MM.1S (cell line): ENCODE measurements around the gene KLHL1.

Experiments used
- DNase-seq: peaks from one replicate; pipeline ENCODE4 v3.0.0-alpha.2; 2015
- H2AFZ ChIP-seq: fragments of 300-600 bp; sonication (generic); 2 replicates; pipeline ENCODE4 v1.6.0; 2016; ENCODE audit warnings: antibody characterized with exemption, low read length
- H3F3A ChIP-seq: fragments of 300-600 bp; sonication (generic); 2 replicates; pipeline ENCODE4 v1.6.1; 2016; ENCODE audit warnings: mild to moderate bottlenecking, antibody characterized with exemption, low read length, moderate library complexity, mixed read lengths; ENCODE audit not compliant: insufficient read depth
- H3K27ac ChIP-seq: fragments of 300-600 bp; sonication (generic); 2 replicates; pipeline ENCODE4 v1.5.1; 2016; ENCODE audit warnings: mild to moderate bottlenecking, low read length
- H3K27me3 ChIP-seq: fragments of 300-600 bp; sonication (generic); replicated peaks from 2 replicates; pipeline ENCODE4 v1.6.0; 2016; ENCODE audit warnings: low read length; ENCODE audit not compliant: insufficient read depth
- H3K36me3 ChIP-seq: fragments of 300-600 bp; sonication (generic); replicated peaks from 2 replicates; pipeline ENCODE4 v1.6.1; 2016; ENCODE audit warnings: mild to moderate bottlenecking, low read length, mixed read lengths; ENCODE audit not compliant: insufficient read depth
- H3K4me1 ChIP-seq: fragments of 300-600 bp; sonication (generic); 2 replicates; pipeline ENCODE4 v1.6.1; 2016; ENCODE audit warnings: low read length, mixed read lengths
- H3K4me2 ChIP-seq: fragments of 300-600 bp; sonication (generic); 2 replicates; pipeline ENCODE4 v1.6.0; 2016; ENCODE audit warnings: low read depth, low read length
- H3K4me3 ChIP-seq: fragments of 300-600 bp; sonication (generic); 2 replicates; pipeline ENCODE4 v1.5.1; 2016; ENCODE audit warnings: low read length, mixed read lengths
- H3K79me2 ChIP-seq: fragments of 300-600 bp; sonication (generic); 2 replicates; pipeline ENCODE4 v1.6.1; 2016; ENCODE audit warnings: mixed run types, low read length, mixed read lengths
- H3K9ac ChIP-seq: fragments of 300-600 bp; sonication (generic); 2 replicates; pipeline ENCODE4 v1.6.1; 2016; ENCODE audit warnings: low read length, mixed read lengths
- H3K9me2 ChIP-seq: fragments of 300-600 bp; sonication (generic); replicated peaks from 2 replicates; pipeline ENCODE4 v1.6.1; 2016; ENCODE audit warnings: mild to moderate bottlenecking, low read length, mixed read lengths; ENCODE audit not compliant: insufficient read depth
- H3K9me3 ChIP-seq: fragments of 300-600 bp; sonication (generic); replicated peaks from 2 replicates; pipeline ENCODE4 v1.6.1; 2016; ENCODE audit warnings: mild to moderate bottlenecking, low read length, mixed read lengths; ENCODE audit not compliant: insufficient read depth
- H4K20me1 ChIP-seq: fragments of 300-600 bp; sonication (generic); 2 replicates; pipeline ENCODE4 v1.6.1; 2016; ENCODE audit warnings: mild to moderate bottlenecking, low read length, moderate library complexity, mixed read lengths; ENCODE audit not compliant: insufficient read depth
- EZH2 ChIP-seq: fragments of 300-600 bp; sonication (generic); optimal IDR thresholded peaks from 2 replicates; pipeline ENCODE3; 2017; ENCODE audit warnings: low read depth, mild to moderate bottlenecking, antibody characterized with exemption, low read length, mixed read lengths
- EZH2phosphoT487 ChIP-seq: fragments of 300-600 bp; sonication (generic); IDR thresholded peaks from 2 replicates; pipeline ENCODE4 v1.6.1; 2018; ENCODE audit warnings: antibody characterized with exemption, low read length
- TF ChIP-seq, protein P1 (sequence below): fragments of 300-600 bp; sonication (generic); IDR thresholded peaks from 2 replicates; pipeline ENCODE4 v1.5.1; 2016; ENCODE audit warnings: antibody characterized with exemption, low read length, mixed read lengths

KLHL1 gene

DNA sequence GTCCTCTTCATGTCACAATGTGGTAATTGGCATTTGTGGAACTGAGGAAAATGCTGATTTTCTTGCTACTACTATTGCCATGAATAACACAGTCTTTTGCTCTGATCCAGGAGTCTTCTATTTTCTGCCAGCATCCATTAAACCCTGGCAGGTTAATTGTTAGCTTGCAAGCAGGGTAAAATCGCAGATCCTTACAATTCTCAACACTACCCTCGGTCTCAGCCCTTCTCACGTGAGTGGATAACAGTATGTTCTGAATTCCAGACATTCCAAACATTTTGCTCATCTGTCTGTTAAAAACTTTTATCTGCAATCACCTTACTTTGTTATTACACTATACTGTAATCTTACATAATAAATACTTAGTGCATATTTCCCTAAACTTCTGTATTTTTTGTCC, 251.9 kb downstream of the KLHL1 start:
- TF ChIP-seq, protein P1, sequence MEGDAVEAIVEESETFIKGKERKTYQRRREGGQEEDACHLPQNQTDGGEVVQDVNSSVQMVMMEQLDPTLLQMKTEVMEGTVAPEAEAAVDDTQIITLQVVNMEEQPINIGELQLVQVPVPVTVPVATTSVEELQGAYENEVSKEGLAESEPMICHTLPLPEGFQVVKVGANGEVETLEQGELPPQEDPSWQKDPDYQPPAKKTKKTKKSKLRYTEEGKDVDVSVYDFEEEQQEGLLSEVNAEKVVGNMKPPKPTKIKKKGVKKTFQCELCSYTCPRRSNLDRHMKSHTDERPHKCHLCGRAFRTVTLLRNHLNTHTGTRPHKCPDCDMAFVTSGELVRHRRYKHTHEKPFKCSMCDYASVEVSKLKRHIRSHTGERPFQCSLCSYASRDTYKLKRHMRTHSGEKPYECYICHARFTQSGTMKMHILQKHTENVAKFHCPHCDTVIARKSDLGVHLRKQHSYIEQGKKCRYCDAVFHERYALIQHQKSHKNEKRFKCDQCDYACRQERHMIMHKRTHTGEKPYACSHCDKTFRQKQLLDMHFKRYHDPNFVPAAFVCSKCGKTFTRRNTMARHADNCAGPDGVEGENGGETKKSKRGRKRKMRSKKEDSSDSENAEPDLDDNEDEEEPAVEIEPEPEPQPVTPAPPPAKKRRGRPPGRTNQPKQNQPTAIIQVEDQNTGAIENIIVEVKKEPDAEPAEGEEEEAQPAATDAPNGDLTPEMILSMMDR = no peak
- TF ChIP-seq EZH2phosphoT487 (no peak), EZH2 (no peak)
- DNase-seq = no peak

GRCh38 chr13:69828527-69828926, 279.7 kb downstream of the KLHL1 start:
- H3K4me2 ChIP-seq = no peak overlapping the region
- H3K79me2 ChIP-seq = no peaks in the 10 kb centered on the region
- no peaks in the 10 kb centered on the region for H3F3A ChIP-seq
- TF ChIP-seq EZH2phosphoT487 = no peak
- TF ChIP-seq, protein P1 = no peak
- TF ChIP-seq EZH2 = no peak
- H3K36me3 ChIP-seq = no peaks in the 10 kb centered on the region
- H3K9me3 ChIP-seq = no peaks in the 10 kb centered on the region
- no peak overlapping the region for H2AFZ ChIP-seq
- H3K9me2 ChIP-seq = no peaks in the 10 kb centered on the region
- H3K4me1 ChIP-seq = no peaks in the 10 kb centered on the region
- H3K27me3 ChIP-seq = no peaks in the 10 kb centered on the region
- H3K4me3 ChIP-seq = no peak overlapping the region
- H3K9ac ChIP-seq = no peak overlapping the region
- no peak for DNase-seq
- no peak overlapping the region for H3K27ac ChIP-seq
- H4K20me1 ChIP-seq = no peaks in the 10 kb centered on the region

More for the DNA sequence above, 251.9 kb downstream of the KLHL1 start:
- Histone ChIP-seq H3K27ac (no peak overlapping the region), H3K9me3 (no peaks in the 10 kb centered on the region), H4K20me1 (no peaks in the 10 kb centered on the region), H3K36me3 (no peaks in the 10 kb centered on the region), H3K4me1 (no peaks in the 10 kb centered on the region), H3K79me2 (no peaks in the 10 kb centered on the region), H3K9me2 (no peaks in the 10 kb centered on the region), H3F3A (no peaks in the 10 kb centered on the region), H3K4me3 (no peak overlapping the region), H3K4me2 (no peak overlapping the region), H3K9ac (no peak overlapping the region), H2AFZ (no peak overlapping the region), H3K27me3 (no peaks in the 10 kb centered on the region)

DNA sequence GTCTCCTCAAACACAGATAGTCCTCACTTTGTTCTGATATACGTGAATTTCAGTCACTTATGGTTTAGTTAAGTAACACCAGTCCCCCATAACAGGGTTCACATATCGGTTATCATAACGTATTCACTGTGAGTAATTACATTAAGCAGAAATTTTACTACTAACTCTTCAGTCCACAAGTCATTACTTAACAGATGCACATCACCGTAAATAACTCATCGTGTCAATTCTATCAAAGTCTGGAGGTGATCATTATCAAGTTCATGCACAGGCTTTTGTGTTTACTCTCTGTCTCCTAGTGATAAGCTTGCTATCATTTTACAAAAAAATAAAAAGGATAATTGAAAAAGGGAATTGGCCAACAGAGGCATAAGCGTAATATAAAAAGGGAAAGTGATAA, 288.1 kb downstream of the KLHL1 start:
- DNase-seq = no peak
- no peaks in the 10 kb centered on the region for H4K20me1 ChIP-seq
- no peak overlapping the region for H3K4me3 ChIP-seq
- no peaks in the 10 kb centered on the region for H3K36me3 ChIP-seq
- H3K9ac ChIP-seq = no peak overlapping the region
- no peaks in the 10 kb centered on the region for H3F3A ChIP-seq
- H2AFZ ChIP-seq = no peak overlapping the region
- H3K9me3 ChIP-seq = no peaks in the 10 kb centered on the region
- TF ChIP-seq EZH2 = no peak
- TF ChIP-seq, protein P1 = no peak
- no peak for TF ChIP-seq EZH2phosphoT487
- no peaks in the 10 kb centered on the region for H3K27me3 ChIP-seq
- no peak overlapping the region for H3K27ac ChIP-seq
- no peaks in the 10 kb centered on the region for H3K4me1 ChIP-seq
- no peaks in the 10 kb centered on the region for H3K79me2 ChIP-seq
- no peak overlapping the region for H3K4me2 ChIP-seq
- no peaks in the 10 kb centered on the region for H3K9me2 ChIP-seq
